Hepatocyte (in vitro differentiated cells): ENCODE results near the gene ROBO1. TPM values are rescaled to one million over a fixed set of nuclear protein-coding genes. Genes with fewer than 3 reads are reported as not detected.

Experiments
- DNase-seq: peaks from one replicate; pipeline ENCODE4 v3.0.0-alpha.2; 2016; ENCODE audit warnings: low spot score
- H2AFZ ChIP-seq: fragments of 200-600 bp; sonication (generic); 2 replicates; pipeline ENCODE4 v1.6.0; 2016; ENCODE audit warnings: antibody characterized with exemption, mild to moderate bottlenecking
- H3K27ac ChIP-seq: fragments of 200-600 bp; sonication (generic); 2 replicates; pipeline ENCODE4 v1.5.1; 2016; ENCODE audit warnings: mild to moderate bottlenecking
- H3K27me3 ChIP-seq: fragments of 200-600 bp; sonication (generic); 2 replicates; pipeline ENCODE4 v1.6.1; 2016
- H3K36me3 ChIP-seq: fragments of 200-600 bp; sonication (generic); replicated peaks from 2 replicates; pipeline ENCODE4 v1.5.1; 2016; ENCODE audit warnings: low read depth; ENCODE audit not compliant: insufficient read depth
- H3K4me1 ChIP-seq: fragments of 200-600 bp; sonication (generic); 2 replicates; pipeline ENCODE4 v1.5.1; 2016; ENCODE audit warnings: mild to moderate bottlenecking, moderate library complexity; ENCODE audit not compliant: insufficient read depth
- H3K4me2 ChIP-seq: fragments of 200-600 bp; sonication (generic); 2 replicates; pipeline ENCODE4 v1.6.0; 2016
- H3K4me3 ChIP-seq: fragments of 200-600 bp; sonication (generic); 2 replicates; pipeline ENCODE4 v1.5.1; 2016; ENCODE audit warnings: mild to moderate bottlenecking
- H3K79me2 ChIP-seq: fragments of 200-600 bp; sonication (generic); 2 replicates; pipeline ENCODE4 v1.6.0; 2017; ENCODE audit warnings: mild to moderate bottlenecking
- H3K9me2 ChIP-seq: fragments of 200-600 bp; sonication (generic); replicated peaks from 2 replicates; pipeline ENCODE4 v1.6.0; 2017; ENCODE audit warnings: mild to moderate bottlenecking; ENCODE audit not compliant: insufficient read depth
- H3K9me3 ChIP-seq: fragments of 200-600 bp; sonication (generic); 2 replicates; pipeline ENCODE4 v1.5.1; 2016; ENCODE audit warnings: low read depth, mild to moderate bottlenecking
- H4K20me1 ChIP-seq: fragments of 200-600 bp; sonication (generic); 2 replicates; pipeline ENCODE4 v1.6.0; 2016; ENCODE audit warnings: mild to moderate bottlenecking; ENCODE audit not compliant: insufficient read depth, poor library complexity, severe bottlenecking
- EZH2 ChIP-seq: fragments of 200-600 bp; sonication (generic); IDR thresholded peaks from 2 replicates; pipeline ENCODE4 v1.6.1; 2016; ENCODE audit warnings: antibody characterized with exemption, mild to moderate bottlenecking, borderline replicate concordance
- EZH2phosphoT487 ChIP-seq: fragments of 200-600 bp; sonication (generic); IDR thresholded peaks from one replicate; pipeline ENCODE4 v1.6.1; 2018; ENCODE audit warnings: antibody characterized with exemption, mild to moderate bottlenecking, low read depth, moderate library complexity; ENCODE audit not compliant: unreplicated experiment, severe bottlenecking
- WGBS: methylation state at CpG from one replicate; pipeline ENCODE4 v1.1.6; 2016; ENCODE audit warnings: low lambda C conversion rate; ENCODE audit errors: missing lambda C conversion rate; 5-methylcytosine and 5-hydroxymethylcytosine counted together
- polyA plus RNA-seq: library from polyadenylated mRNA; unstranded; fragments of >200 nt; fragmentation: Nextera tagmentation; extraction: Ambion mirVana; gene quantifications from 2 replicates; pipeline ENCODE4 v1.2.1, GENCODE V29; 2016
- total RNA-seq: library from RNA; depleted of rRNA; stranded (reverse); fragments of >200 nt; gene quantifications from 2 replicates; pipeline ENCODE4 v1.2.3, GENCODE V29; 2014
- TF ChIP-seq, protein P1 (sequence below): fragments of 200-600 bp; sonication (generic); IDR thresholded peaks from 2 replicates; pipeline ENCODE4 v1.5.1; 2016; ENCODE audit warnings: antibody characterized with exemption, mild to moderate bottlenecking; ENCODE audit not compliant: poor library complexity

ROBO1 gene
- total and polyA plus RNA-seq, 2 experiments from 2014 or later: 13.6 to 44.3 TPM

DNA sequence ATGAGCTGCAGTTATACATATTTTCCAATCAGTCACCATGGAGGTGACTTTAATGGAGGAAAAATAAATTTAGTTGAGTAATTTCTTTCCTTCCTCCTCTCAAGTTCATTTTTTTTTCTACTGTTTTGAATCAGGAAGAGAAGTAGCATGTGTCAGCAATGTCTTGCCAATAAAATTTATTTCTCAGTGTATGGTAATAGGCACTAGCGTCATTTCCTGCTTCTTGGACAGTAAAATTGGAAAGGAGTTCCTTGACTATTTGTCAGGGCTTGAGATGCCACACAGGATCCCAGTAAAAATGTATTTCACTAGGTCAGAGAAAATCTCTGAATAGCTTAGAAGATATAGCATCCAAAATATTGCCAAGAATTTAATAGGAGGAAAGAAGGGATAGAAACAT is 605.9 kb downstream of the ROBO1 start:
- H3K4me2 ChIP-seq: no peak overlapping the region

DNA sequence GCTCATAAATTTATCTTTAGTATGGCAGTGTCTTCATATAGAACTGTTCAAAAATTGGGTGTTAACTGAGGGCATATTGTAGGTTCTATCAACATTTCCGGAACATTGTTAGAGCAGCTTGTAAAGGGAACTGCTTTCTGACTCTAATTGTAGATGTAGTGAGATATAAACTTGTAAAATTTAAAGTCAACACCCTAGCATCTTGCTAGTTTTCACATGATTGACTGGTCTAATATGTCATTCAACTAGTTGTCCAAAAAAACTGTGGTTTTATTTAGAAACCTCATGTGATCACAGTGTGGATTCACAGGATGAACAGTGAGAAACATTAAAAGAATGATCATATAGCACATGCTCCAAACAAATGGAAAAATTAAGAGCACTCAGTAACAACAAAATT is 607.4 kb downstream of the ROBO1 start:
- 92% methylated on average over 1 of the region's 1 CpG for WGBS

More for the DNA sequence above, 605.9 kb downstream of the ROBO1 start:
- H3K36me3 ChIP-seq: no peaks in the 10 kb centered on the region
- H4K20me1 ChIP-seq: no peaks in the 10 kb centered on the region
- no peaks in the 10 kb centered on the region for H3K79me2 ChIP-seq
- TF ChIP-seq EZH2: no peak
- TF ChIP-seq, protein P1, sequence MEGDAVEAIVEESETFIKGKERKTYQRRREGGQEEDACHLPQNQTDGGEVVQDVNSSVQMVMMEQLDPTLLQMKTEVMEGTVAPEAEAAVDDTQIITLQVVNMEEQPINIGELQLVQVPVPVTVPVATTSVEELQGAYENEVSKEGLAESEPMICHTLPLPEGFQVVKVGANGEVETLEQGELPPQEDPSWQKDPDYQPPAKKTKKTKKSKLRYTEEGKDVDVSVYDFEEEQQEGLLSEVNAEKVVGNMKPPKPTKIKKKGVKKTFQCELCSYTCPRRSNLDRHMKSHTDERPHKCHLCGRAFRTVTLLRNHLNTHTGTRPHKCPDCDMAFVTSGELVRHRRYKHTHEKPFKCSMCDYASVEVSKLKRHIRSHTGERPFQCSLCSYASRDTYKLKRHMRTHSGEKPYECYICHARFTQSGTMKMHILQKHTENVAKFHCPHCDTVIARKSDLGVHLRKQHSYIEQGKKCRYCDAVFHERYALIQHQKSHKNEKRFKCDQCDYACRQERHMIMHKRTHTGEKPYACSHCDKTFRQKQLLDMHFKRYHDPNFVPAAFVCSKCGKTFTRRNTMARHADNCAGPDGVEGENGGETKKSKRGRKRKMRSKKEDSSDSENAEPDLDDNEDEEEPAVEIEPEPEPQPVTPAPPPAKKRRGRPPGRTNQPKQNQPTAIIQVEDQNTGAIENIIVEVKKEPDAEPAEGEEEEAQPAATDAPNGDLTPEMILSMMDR: no peak
- TF ChIP-seq EZH2phosphoT487: no peak
- no peak overlapping the region for H3K27ac ChIP-seq
- H3K4me3 ChIP-seq: no peak overlapping the region
- H3K9me2 ChIP-seq: no peaks in the 10 kb centered on the region
- no peaks in the 10 kb centered on the region for H3K27me3 ChIP-seq
- H3K4me1 ChIP-seq: no peaks in the 10 kb centered on the region
- H3K9me3 ChIP-seq: no peaks in the 10 kb centered on the region
- 89% methylated on average over 1 of the region's 1 CpG for WGBS
- no peak overlapping the region for H2AFZ ChIP-seq
- DNase-seq: no peak

DNA sequence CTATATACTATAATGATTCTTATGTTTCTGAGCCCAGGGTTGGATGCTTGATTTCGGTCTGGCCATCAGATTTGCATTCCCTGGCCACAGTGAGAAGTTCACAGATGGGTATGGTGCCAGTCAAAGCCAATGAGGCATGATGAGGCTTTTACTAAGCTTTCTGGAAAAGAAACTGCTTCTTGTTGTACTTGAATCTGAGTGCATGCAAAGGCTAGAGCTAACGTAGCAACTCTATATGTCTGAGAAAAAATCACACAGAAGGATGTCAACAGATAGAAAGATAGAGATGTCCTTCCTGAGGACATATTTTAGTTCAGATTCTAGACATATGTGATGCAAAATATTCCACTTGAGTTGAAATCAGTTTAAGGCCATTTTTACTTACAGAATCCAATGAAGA is 608.1 kb downstream of the ROBO1 start:
- H3K79me2 ChIP-seq: no peaks in the 10 kb centered on the region
- H4K20me1 ChIP-seq: no peaks in the 10 kb centered on the region
- H3K4me1 ChIP-seq: no peaks in the 10 kb centered on the region
- DNase-seq: no peak
- H3K4me3 ChIP-seq: no peak overlapping the region
- no peak overlapping the region for H3K4me2 ChIP-seq
- 83% methylated on average over 2 of the region's 2 CpGs for WGBS
- no peaks in the 10 kb centered on the region for H3K36me3 ChIP-seq
- no peak overlapping the region for H2AFZ ChIP-seq
- H3K9me2 ChIP-seq: no peaks in the 10 kb centered on the region
- no peak overlapping the region for H3K27ac ChIP-seq
- TF ChIP-seq EZH2 (no peak), EZH2phosphoT487 (no peak)
- TF ChIP-seq, protein P1: no peak
- no peaks in the 10 kb centered on the region for H3K9me3 ChIP-seq
- no peaks in the 10 kb centered on the region for H3K27me3 ChIP-seq

More for the DNA sequence above, 607.4 kb downstream of the ROBO1 start:
- Histone ChIP-seq H3K4me1 (no peaks in the 10 kb centered on the region), H2AFZ (no peak overlapping the region), H3K9me2 (no peaks in the 10 kb centered on the region), H3K4me2 (no peak overlapping the region), H3K27me3 (no peaks in the 10 kb centered on the region), H3K9me3 (no peaks in the 10 kb centered on the region), H3K27ac (no peak overlapping the region), H4K20me1 (no peaks in the 10 kb centered on the region), H3K4me3 (no peak overlapping the region), H3K36me3 (no peaks in the 10 kb centered on the region), H3K79me2 (no peaks in the 10 kb centered on the region)
- DNase-seq: no peak
- TF ChIP-seq EZH2phosphoT487 (no peak), EZH2 (no peak)
- TF ChIP-seq, protein P1: no peak

DNA sequence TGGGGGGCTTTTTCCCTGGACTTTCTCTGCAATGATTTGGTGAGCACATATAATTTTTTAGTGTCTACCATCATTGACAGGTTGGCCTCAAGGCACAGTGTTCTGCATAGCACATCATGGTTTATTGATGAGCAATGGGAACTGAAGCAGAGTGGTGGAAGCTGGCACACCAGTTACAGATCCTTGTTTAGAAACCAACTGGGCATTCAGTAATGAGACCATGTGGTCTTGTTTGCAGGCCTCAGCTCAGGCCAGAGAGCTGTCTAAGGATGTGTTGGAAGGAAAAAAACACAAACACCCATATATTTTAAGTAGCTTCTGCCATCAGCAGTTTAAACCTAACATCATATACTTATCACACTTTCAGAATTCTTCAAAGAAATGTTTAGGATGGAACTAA is 610.6 kb downstream of the ROBO1 start:
- no peaks in the 10 kb centered on the region for H3K27me3 ChIP-seq
- no peaks in the 10 kb centered on the region for H3K9me3 ChIP-seq
- H3K27ac ChIP-seq: no peak overlapping the region
- no peaks in the 10 kb centered on the region for H3K79me2 ChIP-seq
- no peak overlapping the region for H3K4me3 ChIP-seq
- no peak overlapping the region for H2AFZ ChIP-seq
- no peak for DNase-seq
- H3K4me2 ChIP-seq: no peak overlapping the region
- no peaks in the 10 kb centered on the region for H4K20me1 ChIP-seq
- no peaks in the 10 kb centered on the region for H3K9me2 ChIP-seq
- no peaks in the 10 kb centered on the region for H3K4me1 ChIP-seq
- H3K36me3 ChIP-seq: no peaks in the 10 kb centered on the region
- TF ChIP-seq EZH2phosphoT487 (no peak), EZH2 (no peak)
- TF ChIP-seq, protein P1: no peak
